Inferior parietal cortex (tissue), 1 donor: ENCODE data around the gene RPS17.
"Not testable (repeated sequence)": the region's sequence is repeated elsewhere in the genome, so short reads cannot be mapped to it uniquely, and the experiment has no call there.

Experiments used
- DNase-seq: peaks from one replicate; pipeline ENCODE4 v3.0.0-alpha.2; 2016; ENCODE audit errors: extremely low spot score

Gene RPS17

DNA sequence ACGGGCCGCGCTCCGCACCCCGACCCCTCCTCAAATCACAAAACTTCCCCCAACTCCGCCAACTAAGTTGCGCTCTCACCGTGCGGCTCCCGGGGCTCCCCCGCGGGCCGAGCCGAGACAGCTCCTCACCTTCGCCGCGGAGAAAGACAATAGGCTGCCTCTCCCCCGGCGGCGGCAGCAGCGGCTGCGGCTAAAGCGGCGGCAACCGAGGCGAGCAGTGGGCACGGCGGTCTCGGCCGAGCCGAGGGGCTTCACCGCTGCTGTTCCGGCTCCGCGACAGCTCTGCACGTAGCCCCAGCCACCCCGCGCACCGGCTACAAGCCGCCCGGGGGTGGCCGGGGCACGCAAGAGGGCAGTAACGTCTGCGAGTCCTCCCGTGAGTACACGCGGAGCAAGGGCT lies 26.7 kb downstream of the RPS17 start:
- not testable (repeated sequence) for DNase-seq

- DNase-seq, result not testable (repeated sequence)
These were observed 32.6 kb downstream of the RPS17 start for GRCh38 chr15:82507693-82508092.

- DNase-seq, result not testable (repeated sequence)
These were observed 33.2 kb downstream of the RPS17 start for GRCh38 chr15:82507087-82507486.

GRCh38 chr15:82505842-82506241 lies 34.4 kb downstream of the RPS17 start:
- DNase-seq, result not testable (repeated sequence)

DNA sequence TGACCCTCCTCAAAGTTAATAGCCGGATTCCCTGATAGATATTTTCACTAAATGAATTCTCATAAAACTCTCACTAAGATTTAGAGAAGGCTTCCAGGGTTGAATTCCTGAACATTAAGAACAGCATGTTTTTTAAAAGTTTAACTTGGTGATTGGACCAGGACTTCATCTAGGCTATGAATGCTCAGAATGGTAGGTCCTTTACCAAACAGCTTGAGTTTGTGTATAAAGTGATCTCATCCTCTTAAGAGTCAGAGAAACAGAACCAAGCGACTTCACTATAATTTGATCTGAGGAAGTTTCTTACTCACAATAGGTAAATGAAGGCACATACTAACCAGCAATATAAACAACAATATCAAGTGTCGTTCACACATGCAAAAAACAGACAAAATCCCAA lies 36.2 kb downstream of the RPS17 start:
- DNase-seq, result not testable (repeated sequence)

- not testable (repeated sequence) for DNase-seq
These were observed 37.4 kb downstream of the RPS17 start for GRCh38 chr15:82502700-82503339.

GRCh38 chr15:82500772-82501171 lies 39.5 kb downstream of the RPS17 start:
- not testable (repeated sequence) for DNase-seq

DNA sequence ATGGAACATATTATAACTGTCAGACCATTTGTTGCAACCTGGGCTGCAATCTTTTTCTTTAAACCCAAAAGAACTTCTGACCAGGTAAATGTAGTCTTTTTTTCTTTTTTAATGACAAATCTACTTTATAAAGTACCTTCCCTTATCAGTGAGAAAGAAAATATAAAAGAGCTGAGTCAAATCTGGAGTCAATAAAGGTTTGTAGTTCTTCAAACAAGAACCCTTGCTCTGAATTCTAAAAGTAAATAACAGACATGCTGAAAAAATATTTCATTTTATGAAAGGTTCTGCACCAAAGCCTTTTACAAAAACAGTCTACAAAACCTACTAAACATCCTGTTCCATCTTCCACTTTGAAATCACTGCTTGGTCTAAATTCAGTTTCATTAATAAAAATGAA lies 42.3 kb downstream of the RPS17 start:
- not testable (repeated sequence) for DNase-seq

- not testable (repeated sequence) for DNase-seq
These were observed 52.0 kb downstream of the RPS17 start for GRCh38 chr15:82488250-82488649.

- not testable (repeated sequence) for DNase-seq
These were observed 53.2 kb downstream of the RPS17 start for GRCh38 chr15:82487045-82487444.
